HG03060 (cell line): ENCODE results near the gene TRNP1.

Experiments
- ATAC-seq: cut with Tn5 transposase; IDR thresholded peaks from one replicate; pipeline ENCODE4 v1.9.1; 2021; ENCODE audit warnings: low read depth, moderate number of reproducible peaks; ENCODE audit not compliant: unreplicated experiment

Gene TRNP1

DNA sequence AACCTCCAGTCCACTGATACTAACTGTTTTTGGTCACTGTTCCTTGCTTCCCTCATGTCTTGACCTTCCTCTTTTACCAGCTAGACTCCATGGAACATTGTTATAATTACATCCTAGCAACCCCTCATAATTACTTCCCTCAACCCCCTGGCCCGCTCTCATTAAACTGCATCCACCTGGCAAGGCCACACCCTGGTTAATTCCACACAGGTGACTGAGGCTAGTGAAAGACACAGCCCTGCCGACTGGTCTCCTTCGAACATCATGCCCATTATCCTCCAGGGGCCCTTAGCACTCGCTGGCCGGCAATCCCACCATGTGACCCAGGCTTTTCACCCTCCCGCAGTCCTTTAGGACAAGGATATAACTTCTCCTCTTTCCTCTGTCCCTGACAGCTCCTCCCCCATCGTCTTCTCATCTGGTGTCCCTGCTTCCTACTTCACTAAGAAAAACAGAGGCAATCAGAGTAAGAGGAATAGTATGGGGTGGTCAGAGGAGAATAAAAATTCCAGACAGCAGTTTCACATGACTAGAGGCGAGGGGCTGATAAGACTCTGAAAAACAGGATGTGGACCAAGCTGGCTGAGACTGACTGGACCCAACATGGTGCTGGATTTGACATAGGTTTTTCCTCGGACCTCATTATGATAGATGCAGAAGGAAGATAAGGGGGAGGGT, 28.0 kb downstream of the TRNP1 start:
- no peak for ATAC-seq

DNA sequence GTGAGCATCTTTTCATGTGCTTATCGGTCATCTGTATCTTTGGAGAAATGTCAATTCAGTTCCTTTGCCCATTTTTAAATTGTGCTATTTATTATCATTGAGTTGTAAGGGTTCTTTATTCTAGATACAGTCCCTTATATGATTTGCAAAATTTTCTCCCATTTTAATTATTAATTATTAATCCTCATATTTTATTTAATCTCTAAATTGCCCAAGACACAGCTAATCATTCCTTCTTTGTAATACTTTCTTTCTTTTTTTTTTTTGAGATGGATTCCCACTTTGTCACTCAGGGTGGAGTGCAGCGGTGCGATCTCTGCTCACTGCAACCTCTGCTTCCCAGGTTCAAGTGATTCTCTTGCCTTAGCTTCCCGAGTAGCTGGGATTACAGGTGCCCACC, 32.2 kb downstream of the TRNP1 start:
- no peak for ATAC-seq

DNA sequence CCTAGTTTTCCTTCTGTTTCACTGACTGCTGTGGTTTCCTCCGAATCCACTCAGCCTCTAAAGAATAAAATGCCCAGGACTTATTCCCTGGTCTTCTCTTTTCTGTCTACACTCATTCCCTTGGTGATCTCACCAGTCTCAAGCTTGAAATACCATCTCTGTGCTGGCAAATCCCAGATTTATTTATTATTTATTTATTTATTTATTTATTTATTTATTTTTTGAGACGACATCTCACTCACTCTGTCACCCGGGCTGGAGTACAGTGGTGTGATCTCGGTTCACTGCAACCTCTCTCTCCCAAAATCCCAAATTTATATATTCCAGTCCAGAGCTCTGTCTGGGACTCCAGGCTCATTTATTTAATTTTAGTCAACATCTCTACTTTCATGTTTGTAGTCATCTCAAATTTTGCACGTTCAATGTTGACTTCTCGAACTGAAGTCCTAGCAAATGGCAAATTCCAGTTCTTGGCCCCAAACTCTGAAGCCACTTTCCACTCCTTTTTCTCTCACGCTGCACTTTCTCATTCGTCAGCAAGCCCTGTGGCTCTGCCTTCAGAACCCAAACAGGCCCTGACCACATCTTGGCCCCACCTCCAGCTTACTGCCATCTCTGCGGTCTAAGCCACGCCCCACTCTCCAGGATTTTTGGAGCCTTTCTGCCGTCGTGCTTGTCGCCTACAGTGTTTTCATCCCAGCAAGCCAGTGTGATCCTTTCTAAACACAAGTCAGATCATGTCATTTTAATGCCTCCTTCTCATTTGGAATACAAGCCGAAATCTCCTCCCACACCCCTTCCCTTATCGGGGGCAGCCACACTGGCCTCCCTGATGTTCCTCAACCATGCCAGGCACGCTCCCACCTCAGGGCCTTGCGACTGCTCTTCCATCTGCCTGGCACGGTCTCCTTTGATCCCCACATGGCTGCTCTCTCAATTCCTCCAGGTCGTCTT, 33.4 kb downstream of the TRNP1 start:
- no peak for ATAC-seq

DNA sequence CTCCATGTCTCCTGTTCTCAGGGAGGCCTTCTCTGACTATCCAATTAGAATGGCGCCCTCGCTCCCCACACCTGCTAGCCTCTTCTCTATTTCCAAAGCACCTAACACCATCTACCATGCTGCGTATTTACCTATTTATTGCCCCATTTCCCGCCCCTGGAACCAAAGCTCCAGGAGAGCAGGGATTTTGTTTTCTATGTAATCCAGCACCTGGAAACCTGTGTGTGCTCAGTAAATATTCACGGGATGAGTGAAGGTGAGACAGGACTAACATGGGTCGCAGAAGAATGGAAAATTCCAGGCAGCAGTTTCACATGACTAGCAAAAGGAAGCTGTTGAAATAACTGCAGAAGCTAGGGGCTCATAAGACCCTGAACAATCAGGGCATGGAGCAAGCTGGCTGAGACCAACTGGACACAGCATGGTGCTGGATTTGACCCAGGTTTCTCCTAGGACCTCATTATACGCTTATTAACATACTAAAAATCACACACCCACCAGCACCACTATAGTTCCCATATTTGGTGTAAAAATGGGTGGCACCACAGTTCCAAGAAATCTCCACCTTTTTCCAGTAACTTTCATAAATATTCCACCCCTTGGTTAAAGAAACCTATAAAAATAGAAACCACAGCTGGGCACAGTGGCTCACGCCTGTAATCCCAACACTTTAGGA, 34.2 kb downstream of the TRNP1 start:
- ATAC-seq: no peak

DNA sequence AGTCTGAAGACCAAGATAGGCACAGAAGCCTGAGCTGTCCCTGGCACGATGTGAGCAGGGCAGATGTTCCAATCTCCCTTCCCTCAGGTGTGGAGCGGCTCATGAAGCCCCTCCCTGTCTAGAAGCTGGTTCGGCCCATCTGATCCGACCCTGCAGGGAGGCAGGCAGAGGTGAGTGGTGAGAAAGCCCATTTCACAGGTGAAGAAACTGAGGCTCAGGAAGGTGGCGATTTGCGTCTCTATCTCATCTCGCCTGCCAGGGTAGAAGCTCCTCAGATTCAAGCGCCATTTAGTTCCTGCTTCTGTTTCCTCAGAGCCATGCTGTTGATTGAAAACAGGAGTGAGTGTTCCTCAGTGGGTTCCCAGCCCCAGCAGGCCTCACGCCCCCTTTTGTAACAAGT, 36.0 kb downstream of the TRNP1 start:
- no peak for ATAC-seq

DNA sequence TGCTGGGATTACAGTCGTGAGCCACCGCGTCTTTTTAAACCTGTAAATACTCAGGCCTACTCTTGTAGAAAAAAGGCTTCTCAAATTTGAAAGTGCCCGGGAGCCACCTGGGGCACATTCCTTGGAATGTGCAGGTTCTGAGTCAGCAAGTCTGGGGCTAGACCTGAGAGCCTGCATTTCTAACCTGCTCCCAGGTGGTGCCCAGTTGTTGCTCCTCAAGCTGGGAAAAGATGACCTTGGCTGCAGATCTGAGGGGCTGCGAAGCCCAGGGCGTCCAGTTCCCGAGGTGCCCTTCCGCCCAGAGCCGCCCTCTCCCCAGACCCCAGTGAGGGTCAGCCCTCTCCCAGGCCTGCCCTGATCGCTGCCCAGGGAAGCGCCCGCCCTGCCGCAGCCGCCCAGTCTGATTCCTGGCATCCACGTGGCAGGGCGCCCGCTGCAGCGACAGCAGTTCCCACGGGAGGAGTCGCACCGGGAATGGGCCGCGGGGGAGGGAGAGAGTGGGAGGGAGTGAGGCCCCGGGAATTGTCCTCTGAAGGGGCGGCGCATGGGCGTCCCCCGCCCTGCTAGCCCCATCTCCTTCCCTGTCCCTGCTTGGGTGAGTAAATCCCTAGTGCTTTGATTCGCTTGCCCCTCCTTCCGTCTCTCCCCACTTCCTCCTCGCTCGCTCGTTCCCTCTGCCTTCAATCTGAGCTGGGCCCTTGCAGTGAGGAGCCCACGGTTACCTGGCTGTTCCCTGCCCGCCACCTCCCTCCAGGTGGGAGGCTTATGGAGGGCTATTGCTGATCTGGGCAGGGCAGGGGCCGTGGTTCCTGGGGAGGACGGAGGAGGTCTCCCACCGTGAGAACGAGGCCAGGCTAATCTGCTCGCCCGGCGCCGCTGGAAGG, 38.0 kb downstream of the TRNP1 start:
- no peak for ATAC-seq

DNA sequence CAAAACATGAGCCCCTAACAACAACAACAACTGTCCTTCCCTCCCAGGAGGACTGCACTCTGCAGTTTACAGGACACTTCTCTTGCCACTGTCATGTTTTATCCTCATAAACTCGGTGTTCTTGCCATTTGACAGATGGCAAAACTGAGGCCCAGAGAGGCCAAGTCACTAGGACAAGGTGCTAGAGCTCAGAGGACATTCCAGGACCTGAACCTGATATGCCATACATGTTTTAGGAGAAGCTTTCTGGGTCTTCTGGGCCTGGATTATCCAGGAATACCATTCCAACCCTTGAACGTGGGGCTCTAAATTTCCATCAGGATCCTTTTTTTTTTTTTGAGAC, 38.6 kb downstream of the TRNP1 start:
- ATAC-seq: no peak

DNA sequence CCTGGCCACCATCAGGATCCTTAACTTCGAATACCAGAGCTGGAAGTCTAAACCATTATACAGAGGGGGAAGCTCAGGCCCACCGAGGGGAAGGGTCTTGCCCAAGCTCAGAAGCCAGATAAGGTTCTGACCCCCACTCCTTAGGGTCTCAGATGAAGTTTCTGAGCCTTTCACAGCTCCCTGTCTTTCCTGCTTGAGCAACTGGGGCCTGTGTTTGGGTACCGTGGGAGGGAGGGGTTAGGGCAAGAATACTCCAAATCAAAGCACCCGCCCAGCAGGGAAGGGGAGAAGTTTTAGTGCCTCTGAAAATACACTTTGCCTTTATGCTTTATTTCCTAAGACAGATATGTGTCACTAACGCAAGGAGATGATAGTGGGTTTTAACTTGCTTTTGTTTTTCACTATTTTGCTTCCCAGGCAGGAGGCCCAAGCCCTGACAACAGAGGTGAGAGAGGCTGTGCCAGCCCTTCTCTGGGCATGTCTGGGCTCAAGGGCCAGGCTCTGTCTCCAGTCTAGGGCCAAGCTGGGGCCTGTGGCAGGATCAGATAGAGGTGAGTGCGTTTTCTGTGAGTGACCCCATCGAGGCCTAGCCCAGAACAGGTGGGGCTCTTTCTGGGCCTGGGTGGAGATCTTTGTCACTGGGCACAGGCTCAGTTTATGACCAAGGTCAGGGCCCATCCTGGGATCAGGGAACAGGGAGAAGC, 39.7 kb downstream of the TRNP1 start:
- ATAC-seq: no peak

DNA sequence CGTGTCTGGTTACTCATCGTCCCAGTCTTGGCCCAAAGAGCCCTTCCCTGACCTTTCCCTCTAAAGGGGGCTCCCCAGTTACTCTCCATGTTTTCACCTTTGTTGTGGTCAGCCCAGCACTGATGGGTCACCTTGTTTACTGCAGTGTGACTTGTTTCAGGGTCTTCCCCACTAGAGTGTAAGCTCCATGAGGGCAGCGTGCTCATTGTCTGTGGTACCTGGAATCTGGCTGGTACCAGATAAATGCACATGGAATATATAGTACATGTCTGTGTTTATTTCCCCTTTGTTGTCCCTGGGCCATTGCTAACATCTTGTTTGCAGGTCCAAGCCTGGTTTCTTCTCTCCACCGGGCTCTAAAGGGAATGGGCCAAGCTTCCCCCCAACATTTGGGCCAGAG, 41.9 kb downstream of the TRNP1 start:
- no peak for ATAC-seq

DNA sequence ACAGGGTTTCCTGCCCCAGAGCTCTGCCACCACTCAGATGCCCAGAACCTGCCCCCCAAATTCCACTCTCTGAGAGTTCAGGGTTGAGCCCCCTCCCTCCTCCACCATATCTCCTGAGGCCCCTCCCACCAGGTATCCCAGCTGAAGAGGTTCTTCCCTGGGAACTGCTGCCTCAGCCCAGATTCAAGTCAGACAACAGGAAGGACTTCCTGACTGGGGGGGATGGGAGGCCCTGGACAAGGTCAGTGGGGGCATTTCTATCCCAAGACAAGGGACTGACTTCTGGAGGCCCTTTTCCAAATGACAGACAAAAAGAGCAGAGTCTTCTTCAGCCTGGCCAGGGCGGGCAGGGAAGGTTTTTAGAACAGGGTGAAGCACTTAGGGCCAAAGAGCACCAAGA, 43.2 kb downstream of the TRNP1 start:
- ATAC-seq: no peak

DNA sequence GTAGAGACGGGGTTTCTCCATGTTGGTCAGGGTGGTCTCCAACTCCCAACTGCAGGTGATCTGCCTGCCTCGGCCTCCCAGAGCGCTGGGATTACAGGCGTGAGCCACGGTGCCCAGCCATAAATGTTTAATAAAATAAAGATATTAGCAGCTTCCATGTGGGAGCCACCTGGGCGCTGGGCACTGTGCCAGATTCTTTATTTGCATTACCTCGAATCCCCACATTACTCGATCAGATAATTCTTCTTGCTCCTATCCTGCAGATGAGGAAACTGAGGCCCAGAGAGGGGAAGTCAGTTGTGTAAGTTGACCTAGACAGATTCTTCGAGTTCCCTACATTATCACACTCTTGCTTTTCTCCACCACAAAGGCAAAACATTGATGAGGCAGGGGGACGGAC, 44.0 kb downstream of the TRNP1 start:
- ATAC-seq: no peak

DNA sequence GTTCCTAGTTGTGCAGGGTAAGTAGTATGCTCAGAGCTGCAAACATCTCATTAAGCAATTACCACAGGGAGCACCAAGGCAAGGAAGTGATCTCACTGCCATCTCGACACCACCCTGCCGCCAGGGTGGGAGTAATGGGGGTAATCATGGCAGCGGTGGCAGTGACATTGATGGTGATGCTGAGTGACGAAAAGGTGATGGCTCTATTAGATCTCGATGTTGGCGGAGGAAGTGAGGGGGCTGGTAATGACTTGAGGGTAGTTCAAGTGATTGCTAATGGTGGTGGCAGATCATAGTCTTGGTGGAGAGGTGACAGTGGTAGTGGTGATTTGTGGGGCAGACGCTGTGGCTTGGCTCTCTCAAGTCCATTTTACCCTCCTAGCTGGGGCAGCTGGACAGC, 44.5 kb downstream of the TRNP1 start:
- ATAC-seq: no peak

DNA sequence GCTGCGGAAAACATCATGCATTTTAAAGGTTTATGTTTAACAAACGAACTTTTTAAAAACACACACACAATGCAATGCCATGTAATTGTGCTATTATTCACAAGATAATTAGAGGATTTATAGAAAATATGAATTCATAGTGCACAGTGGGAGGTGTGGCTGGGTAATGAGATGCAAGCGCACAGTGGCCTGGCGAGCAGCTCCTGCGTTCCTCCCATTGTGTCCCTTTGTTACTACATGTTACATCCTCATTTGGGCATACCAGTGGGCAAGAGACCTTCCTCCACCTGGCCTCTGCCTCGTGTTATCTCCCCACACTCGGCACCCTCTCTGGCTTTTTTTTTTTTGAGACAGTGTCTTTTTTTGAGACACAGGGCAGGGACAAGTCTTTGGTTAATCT, 49.2 kb downstream of the TRNP1 start:
- no peak for ATAC-seq

DNA sequence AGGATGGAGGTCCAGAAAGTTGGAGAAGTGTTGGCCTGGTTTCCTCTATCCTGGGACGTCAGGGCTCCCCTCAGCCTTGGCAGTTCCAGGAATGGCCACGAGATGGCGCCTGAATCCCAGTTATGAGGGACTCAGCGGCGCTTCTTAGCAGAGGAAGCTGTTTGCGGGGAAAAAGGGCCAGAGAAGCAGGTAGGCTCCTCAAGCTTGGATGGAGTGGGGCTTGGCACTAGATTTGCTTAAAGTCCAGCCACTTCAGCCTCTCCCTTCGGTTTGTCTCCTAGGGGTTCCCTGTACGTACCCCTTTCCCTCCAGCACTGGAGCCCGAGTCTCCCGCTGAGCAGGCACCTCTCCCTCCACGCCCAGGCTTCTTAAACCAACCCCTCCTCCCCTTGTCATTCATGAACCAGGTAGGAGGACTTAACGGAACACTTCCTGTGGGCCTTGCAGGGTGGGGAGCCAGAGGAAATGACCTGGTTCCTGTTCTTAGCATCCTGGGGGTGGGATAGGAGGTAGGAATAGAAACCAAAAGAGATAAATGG, 51.2 kb downstream of the TRNP1 start:
- ATAC-seq: no peak

DNA sequence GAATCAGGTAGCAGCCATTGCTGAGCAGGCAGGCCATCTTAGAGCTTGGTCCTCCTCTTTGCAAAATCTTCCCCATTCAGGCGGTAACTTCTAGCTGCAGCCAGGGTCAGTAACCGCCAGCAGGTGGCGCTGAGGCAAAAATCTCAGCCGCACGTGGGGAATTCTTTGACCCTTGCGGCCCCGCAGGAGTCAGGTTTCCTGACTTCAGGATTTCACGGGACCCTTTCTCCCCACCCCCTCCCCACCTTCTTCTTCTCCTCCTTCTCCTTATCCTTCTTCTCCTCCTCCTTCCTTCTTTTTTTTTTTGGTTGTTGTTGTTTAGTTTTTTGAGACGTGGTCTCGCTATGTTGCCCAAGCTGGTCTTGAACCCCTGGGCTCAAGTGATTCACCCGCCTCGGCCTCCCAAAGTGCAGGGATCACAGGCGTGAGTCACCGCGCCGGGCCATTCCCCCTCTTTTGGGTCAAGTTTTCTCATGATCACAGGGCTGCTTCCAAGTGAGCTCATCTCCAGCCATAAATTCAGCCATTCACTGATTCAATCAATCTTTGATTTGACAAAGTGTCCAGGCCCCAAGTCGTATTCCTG, 52.6 kb downstream of the TRNP1 start:
- no peak for ATAC-seq

DNA sequence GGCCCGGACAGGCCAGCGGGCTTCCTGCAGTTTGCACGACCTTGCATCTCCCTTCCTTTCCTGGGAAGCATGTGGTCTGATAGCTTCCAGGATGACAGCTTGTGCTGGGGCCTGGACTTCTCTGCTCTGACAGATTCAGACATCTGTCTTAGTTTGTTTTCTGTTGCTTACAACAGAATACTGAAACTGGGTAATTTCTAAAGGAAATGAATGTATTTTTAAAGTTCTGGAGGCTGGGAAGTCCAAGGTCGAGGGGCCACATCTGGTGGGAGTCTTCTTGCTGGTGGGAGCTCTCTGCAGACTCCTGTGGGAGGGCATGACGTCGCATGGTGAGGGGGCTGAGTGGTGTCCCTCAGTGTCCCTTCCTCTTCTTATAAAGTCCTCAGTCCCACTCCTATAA, 54.4 kb downstream of the TRNP1 start:
- no peak for ATAC-seq

DNA sequence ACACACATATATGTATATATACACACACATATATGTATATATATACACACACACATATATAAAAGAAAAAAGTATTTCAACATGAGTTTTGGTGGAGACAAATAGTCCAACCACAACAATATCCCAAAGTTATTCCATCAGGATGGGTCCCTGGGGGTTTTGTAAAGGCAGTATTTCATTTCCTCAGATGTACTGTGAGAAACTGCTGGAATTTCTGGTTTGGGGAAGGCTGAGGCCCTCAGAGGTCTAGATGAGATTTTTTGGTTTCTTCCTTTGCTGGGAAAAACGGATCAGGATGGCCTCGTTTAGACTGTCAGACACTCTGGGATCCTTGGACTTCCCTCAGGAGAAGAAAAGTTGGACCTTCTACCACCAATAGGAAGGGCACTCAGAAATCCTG, 55.6 kb downstream of the TRNP1 start:
- ATAC-seq: no peak

DNA sequence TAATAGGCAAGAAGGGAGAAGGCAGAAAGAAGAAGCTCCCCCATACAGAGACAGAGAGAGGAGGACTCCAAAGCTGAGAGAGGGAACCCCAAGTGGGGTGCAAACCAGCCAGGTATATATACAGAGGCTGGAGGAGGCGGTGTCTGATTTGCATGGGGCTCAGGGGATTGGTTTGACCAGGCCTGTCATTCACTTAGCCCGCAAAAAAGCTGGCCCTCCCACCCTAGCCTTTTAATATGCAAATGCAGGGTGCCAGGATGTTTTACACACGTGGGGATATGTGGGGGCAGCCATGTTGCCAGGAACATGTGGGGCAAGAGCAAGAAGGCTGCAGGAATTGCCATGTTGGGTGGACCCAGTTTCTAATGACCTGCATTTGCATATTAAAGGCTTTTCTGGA, 56.1 kb downstream of the TRNP1 start:
- no peak for ATAC-seq
